ENCODE data around the gene SORL1-AS1.

Gene SORL1-AS1

DNA sequence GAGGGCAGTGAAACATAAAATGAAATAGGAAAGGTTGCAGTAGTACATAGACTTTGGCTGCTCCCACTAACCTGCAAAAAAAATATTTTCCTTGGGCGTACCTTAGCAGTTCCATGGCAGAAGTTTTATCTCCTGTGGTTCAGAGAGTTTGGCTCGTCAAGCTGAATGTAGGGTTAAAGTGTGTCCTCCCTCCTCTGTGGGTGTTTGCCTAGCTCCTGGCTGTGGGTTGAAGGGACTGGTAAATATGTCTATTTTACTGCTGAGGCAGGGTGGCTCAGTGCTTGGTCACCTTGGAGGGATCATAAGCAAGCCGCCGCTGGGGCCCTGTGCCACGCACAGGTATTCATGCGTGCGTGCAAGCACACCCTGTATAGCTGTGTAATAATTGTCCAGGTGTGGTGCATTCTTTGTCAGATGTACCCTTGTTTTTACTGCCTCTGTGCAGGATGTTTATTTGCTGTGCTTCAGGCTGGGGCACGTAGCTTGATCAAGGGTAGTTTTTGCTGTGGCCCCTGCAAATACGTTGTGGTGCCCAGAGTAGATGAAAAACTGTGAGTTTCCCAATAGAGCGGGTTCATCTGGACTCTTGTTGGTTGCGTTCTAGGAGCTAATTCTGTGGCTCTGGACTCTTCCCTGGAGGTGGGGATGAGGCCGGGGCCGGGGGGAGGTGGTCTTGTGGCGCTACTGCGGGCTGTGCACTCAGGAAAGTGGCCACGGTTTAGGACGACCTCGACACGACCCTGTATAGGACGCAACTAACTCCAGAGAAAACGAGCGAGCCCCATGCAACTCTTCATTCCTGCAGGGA is 1.4 kb downstream of the SORL1-AS1 start:
- H3K4me2 ChIP-seq (ENCODE audit: low read length) = peak overlapping the region; percentile 78
- H3K9ac ChIP-seq (ENCODE audit: low read length) = peak overlapping the region; percentile 95
- H3K9me3 ChIP-seq (ENCODE audit: insufficient read depth, low read length) = no peaks in the 10 kb centered on the region
- peaks cover 23% of the 10 kb centered on the region for H3K36me3 ChIP-seq (replicated peaks; ENCODE audit: low read depth, low read length)
- H3K4me3 ChIP-seq (ENCODE audit: low read length) = peak overlapping the region; percentile 85
- peaks cover 84% of the 10 kb centered on the region for H3K4me1 ChIP-seq (ENCODE audit: low read length)
- peak overlapping the region; percentile 86 for H3K27ac ChIP-seq (ENCODE audit: low read length)
- no peaks in the 10 kb centered on the region for H3K27me3 ChIP-seq (ENCODE audit: low read depth, low read length)
- H4K20me1 ChIP-seq (ENCODE audit: insufficient read depth, low read length) = peaks cover 11% of the 10 kb centered on the region
- peak overlapping the region; percentile 21; the same call in 1 of the 2 replicates for H2AFZ ChIP-seq (ENCODE audit: low read depth, low read length)
- peaks cover 67% of the 10 kb centered on the region for H3K79me2 ChIP-seq (ENCODE audit: low read length)
- TF ChIP-seq EZH2phosphoT487 (IDR thresholded peaks at IDR 0.05; ENCODE audit: low read depth) (no peak), CTCF (IDR thresholded peaks at IDR 0.05; ENCODE audit: low read depth, low read length) (no peak)

DNA sequence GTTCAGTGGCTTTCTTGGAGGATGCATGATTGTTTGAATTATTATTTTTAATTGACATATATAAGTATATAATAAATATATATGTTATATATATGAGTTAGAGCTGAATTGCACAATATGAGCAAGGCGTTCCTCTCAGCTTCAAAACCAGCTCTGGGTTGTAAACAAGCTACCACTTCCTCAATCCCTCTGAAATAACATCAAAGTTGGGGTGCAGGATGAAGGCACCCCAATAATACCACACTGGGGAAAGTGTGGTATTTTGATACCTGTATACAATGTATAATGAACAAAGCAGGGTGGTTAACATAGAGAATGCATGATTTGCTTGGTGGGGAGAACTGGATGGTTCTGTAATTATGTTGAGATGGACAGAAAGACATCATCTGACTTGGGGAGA is 2.4 kb downstream of the SORL1-AS1 start:
- peaks cover 58% of the 10 kb centered on the region for H3K79me2 ChIP-seq (ENCODE audit: low read length)
- peak overlapping the region; percentile 98 for H3K27ac ChIP-seq (ENCODE audit: low read length)
- H3K27me3 ChIP-seq (ENCODE audit: low read depth, low read length) = no peaks in the 10 kb centered on the region
- H3K9ac ChIP-seq (ENCODE audit: low read length) = peak overlapping the region; percentile 95
- no peaks in the 10 kb centered on the region for H3K9me3 ChIP-seq (ENCODE audit: insufficient read depth, low read length)
- H4K20me1 ChIP-seq (ENCODE audit: insufficient read depth, low read length) = peaks cover 6% of the 10 kb centered on the region; the same call in 1 of the 2 replicates
- peak overlapping the region; percentile 85 for H3K4me3 ChIP-seq (ENCODE audit: low read length)
- H3K4me2 ChIP-seq (ENCODE audit: low read length) = peak overlapping the region; percentile 78
- TF ChIP-seq CTCF (IDR thresholded peaks at IDR 0.05; ENCODE audit: low read depth, low read length) (no peak), EZH2phosphoT487 (IDR thresholded peaks at IDR 0.05; ENCODE audit: low read depth) (no peak)
- peaks cover 17% of the 10 kb centered on the region for H3K36me3 ChIP-seq (replicated peaks; ENCODE audit: low read depth, low read length)
- peaks cover 84% of the 10 kb centered on the region for H3K4me1 ChIP-seq (ENCODE audit: low read length)
- H2AFZ ChIP-seq (ENCODE audit: low read depth, low read length) = no peak overlapping the region

DNA sequence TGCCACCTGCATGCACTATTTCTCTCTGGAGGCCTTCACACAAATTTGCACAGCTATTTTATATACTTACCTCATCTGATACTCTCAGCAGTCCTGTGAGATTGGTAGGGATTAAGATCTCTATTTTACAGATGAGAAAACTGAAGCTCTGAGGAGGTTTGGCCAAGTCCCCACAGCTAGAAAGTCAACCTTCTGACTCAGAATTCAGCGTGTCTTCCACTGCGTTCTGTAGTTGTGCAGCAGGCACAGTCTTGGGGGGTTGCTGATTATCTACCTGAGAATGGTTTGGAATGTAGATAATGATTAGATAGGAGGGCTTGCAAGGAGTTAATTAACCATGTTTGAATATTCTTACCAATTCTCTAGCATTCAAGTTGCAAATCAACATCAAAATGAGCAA is 3.1 kb downstream of the SORL1-AS1 start:
- Histone ChIP-seq H3K27me3 (ENCODE audit: low read depth, low read length) (no peaks in the 10 kb centered on the region), H3K36me3 (replicated peaks; ENCODE audit: low read depth, low read length) (peaks cover 9% of the 10 kb centered on the region), H3K4me3 (ENCODE audit: low read length) (no peak overlapping the region), H4K20me1 (ENCODE audit: insufficient read depth, low read length) (peaks cover 2% of the 10 kb centered on the region; the same call in 1 of the 2 replicates), H3K79me2 (ENCODE audit: low read length) (peaks cover 50% of the 10 kb centered on the region), H3K9ac (ENCODE audit: low read length) (peak overlapping the region; percentile 75), H3K4me1 (ENCODE audit: low read length) (peaks cover 84% of the 10 kb centered on the region), H3K27ac (ENCODE audit: low read length) (peak overlapping the region; percentile 98), H3K4me2 (ENCODE audit: low read length) (peak overlapping the region; percentile 73), H2AFZ (ENCODE audit: low read depth, low read length) (no peak overlapping the region), H3K9me3 (ENCODE audit: insufficient read depth, low read length) (no peaks in the 10 kb centered on the region)
- TF ChIP-seq CTCF (IDR thresholded peaks at IDR 0.05; ENCODE audit: low read depth, low read length) (no peak), EZH2phosphoT487 (IDR thresholded peaks at IDR 0.05; ENCODE audit: low read depth) (no peak)

DNA sequence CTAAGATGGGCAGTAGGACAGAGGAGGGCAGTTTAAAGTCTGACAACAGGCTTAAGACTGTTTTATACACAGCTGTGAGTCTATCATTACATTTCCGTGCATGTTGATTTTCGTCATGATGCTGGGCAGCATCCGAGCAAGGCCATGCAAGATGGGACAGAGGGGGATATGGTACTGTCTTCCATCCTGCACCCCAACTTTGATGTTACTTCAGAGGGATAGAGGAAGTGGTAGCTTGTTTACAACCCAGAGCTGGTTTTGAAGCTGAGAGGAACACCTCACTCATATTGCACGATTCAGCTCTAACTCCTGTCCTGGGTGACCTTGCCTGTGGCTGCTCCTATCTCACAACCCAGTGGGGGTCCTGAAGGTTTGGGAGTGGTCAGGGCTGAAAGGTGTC is 3.6 kb downstream of the SORL1-AS1 start:
- H3K4me2 ChIP-seq (ENCODE audit: low read length) = peak overlapping the region; percentile 73
- no peaks in the 10 kb centered on the region for H4K20me1 ChIP-seq (ENCODE audit: insufficient read depth, low read length)
- H3K9me3 ChIP-seq (ENCODE audit: insufficient read depth, low read length) = no peaks in the 10 kb centered on the region
- peaks cover 84% of the 10 kb centered on the region for H3K4me1 ChIP-seq (ENCODE audit: low read length)
- H2AFZ ChIP-seq (ENCODE audit: low read depth, low read length) = peak overlapping the region; percentile 30; the same call in 1 of the 2 replicates
- H3K79me2 ChIP-seq (ENCODE audit: low read length) = peaks cover 49% of the 10 kb centered on the region
- peak overlapping the region; percentile 3; the same call in 1 of the 2 replicates for H3K4me3 ChIP-seq (ENCODE audit: low read length)
- peaks cover 11% of the 10 kb centered on the region for H3K36me3 ChIP-seq (replicated peaks; ENCODE audit: low read depth, low read length)
- H3K27ac ChIP-seq (ENCODE audit: low read length) = peak overlapping the region; percentile 98
- H3K27me3 ChIP-seq (ENCODE audit: low read depth, low read length) = no peaks in the 10 kb centered on the region
- no peak for TF ChIP-seq CTCF (IDR thresholded peaks at IDR 0.05; ENCODE audit: low read depth, low read length)
- no peak for TF ChIP-seq EZH2phosphoT487 (IDR thresholded peaks at IDR 0.05; ENCODE audit: low read depth)
- H3K9ac ChIP-seq (ENCODE audit: low read length) = peak overlapping the region; percentile 75

All from OCI-LY3 (cell line).